HG03060 (cell line): ENCODE results near the gene SPTSSA.
"Not testable (repeated sequence)": the region's sequence is repeated elsewhere in the genome, so short reads cannot be mapped to it uniquely, and the experiment has no call there.

Experiments used
- ATAC-seq: cut with Tn5 transposase; IDR thresholded peaks from one replicate; pipeline ENCODE4 v1.9.1; 2021; ENCODE audit warnings: low read depth, moderate number of reproducible peaks; ENCODE audit not compliant: unreplicated experiment

SPTSSA gene

GRCh38 chr14:34436118-34436905 lies 25.7 kb downstream of the SPTSSA start:
- ATAC-seq: no peak

GRCh38 chr14:34433957-34434356 lies 28.1 kb downstream of the SPTSSA start:
- ATAC-seq: no peak

DNA sequence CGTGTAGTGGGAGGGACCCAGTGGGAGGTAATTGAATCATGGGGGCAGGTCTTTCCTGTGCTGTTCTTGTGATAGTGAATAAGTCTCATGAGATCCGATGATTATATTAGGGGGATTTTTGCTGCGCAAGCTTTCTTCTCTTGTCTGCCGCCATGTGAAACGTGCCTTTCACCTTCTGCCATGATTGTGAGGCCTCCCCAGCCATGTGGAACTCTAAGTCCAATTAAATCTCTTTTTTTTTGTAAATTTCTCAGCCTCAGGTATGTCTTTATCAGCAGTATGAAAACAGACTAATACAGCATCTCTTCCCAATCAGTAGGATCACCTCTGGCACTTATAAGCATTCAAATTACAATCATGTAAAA lies 34.0 kb downstream of the SPTSSA start:
- not testable (repeated sequence) for ATAC-seq

GRCh38 chr14:34426313-34427295 lies 35.4 kb downstream of the SPTSSA start:
- no peak for ATAC-seq

GRCh38 chr14:34425095-34425851 lies 36.8 kb downstream of the SPTSSA start:
- ATAC-seq: no peak

GRCh38 chr14:34424488-34424887 lies 37.6 kb downstream of the SPTSSA start:
- no peak for ATAC-seq

DNA sequence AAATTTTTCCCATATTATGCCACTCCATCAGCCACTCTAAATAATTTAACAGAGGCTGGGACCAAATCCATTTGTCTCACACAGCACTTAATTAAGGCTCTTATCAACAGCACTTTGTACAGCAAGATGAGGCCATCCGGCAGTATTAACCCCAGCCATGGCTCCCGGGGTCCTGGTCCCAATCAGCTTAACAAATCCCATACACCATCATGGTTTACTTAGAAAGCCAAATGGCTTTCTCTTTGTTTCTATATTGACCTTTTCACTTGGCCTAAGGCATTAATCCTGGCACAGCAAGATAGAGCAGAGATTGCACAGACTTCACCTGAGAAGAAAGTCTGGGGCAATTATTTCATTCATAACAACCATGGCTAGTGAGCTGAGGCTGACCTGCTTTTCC lies 38.6 kb downstream of the SPTSSA start:
- no peak for ATAC-seq

DNA sequence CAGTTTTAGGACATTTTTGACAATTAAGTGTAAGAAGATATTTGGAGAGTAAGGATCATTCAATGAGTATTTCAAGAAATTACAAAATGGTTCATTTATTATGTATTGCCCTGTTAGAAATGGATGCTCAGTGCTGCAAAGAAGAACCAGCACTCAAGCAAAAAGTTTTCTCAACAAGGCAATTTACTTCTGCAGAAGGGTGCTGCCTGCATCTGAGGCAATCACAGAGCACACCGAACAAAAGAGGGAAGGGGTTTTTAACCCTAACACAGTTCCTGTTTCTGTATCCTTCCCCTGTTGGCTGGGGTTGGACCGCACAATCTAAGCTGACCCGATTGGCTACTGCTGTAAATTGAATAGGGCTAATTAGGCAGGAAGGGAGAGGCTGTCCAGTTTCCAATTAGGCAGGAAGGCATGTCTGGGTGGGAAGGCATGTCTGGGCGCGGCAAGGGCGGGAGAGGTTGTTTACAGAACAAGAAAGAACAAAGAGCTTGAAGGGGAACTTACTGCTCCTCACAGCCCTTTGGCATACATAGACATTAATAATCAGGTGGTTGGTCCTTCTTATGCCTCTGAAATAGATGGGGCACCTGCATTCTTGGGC lies 41.4 kb downstream of the SPTSSA start:
- no peak for ATAC-seq

DNA sequence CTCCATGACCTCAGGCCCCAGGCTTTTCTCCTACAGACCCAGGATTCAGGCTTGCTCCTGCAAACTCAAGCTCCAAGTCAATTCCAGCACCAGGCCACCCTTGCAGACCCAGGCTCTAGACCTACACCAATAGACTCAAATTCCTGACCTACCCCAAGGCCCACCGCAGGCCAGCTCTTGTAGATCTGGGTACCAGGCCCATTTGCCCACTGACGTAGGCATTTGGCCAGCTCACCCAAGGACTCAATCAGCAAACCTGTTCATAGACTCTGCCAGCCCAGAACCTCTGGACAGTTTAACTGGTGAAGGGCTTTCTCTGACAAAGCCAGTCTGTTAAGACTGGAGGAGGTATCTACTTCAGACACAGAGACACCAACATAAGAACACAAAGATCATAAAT lies 52.3 kb downstream of the SPTSSA start:
- ATAC-seq: no peak

GRCh38 chr14:34407951-34408350 lies 54.1 kb downstream of the SPTSSA start:
- ATAC-seq: no peak

DNA sequence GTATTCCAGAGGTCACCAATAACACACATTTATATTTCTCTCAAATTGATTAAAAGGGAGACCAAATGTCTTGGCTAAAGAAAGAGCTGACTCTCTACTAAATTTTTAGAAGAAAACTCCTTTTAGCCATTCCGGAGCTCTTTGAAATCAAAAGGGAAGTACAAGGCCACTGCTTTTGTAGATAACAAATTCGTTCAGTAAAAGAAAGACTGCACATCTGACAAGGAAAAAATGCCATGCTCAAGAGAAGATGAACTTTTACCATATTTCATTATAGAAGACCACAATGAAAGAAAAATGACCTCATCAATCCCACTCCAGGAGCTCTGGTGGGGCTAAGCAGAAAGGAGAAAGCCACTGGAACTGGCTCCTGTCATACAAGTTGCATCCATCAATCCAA lies 57.6 kb downstream of the SPTSSA start:
- no peak for ATAC-seq

DNA sequence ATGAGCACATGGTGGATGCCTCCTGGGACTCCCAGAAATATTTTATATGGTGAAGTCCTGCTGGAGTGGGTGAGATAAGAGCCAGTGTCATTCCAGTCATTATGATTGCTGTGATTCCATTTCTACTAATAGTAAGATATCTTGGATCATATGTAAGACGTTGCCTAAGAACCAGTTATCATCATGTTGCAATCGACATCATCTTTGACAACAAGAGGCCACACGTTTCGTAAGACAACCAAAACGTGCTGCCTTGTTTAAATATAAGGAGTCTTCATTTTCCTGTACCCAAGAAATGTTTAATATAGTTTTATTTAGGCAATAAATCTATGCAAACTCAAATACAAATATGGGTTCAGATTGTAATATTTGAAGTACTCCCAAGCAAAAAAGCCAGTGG lies 58.4 kb downstream of the SPTSSA start:
- no peak for ATAC-seq

GRCh38 chr14:34398024-34398423 lies 64.0 kb downstream of the SPTSSA start:
- no peak for ATAC-seq

- no peak for ATAC-seq
Measured at GRCh38 chr14:34387974-34388516, 74.0 kb downstream of the SPTSSA start.

GRCh38 chr14:34386865-34387485 lies 75.1 kb downstream of the SPTSSA start:
- no peak for ATAC-seq

GRCh38 chr14:34385881-34386280 lies 76.2 kb downstream of the SPTSSA start:
- not testable (repeated sequence) for ATAC-seq

GRCh38 chr14:34383839-34384238 lies 78.2 kb downstream of the SPTSSA start:
- no peak for ATAC-seq
